Stimulated activated CD4-positive, alpha-beta T cell treated with anti-CD3 and anti-CD28 coated beads, TNF-alpha, amount 100 ng/mL, for 1 hour (primary cell): ENCODE measurements around the gene FAM210A.

ENCODE experiments used
- DNase-seq, 3 donors: peaks; one replicate each; pipeline ENCODE4 v3.0.0-alpha.2; 2020; ENCODE audit warnings: low read depth in 3 of 3, low spot score in 1 of 3

FAM210A gene

DNA sequence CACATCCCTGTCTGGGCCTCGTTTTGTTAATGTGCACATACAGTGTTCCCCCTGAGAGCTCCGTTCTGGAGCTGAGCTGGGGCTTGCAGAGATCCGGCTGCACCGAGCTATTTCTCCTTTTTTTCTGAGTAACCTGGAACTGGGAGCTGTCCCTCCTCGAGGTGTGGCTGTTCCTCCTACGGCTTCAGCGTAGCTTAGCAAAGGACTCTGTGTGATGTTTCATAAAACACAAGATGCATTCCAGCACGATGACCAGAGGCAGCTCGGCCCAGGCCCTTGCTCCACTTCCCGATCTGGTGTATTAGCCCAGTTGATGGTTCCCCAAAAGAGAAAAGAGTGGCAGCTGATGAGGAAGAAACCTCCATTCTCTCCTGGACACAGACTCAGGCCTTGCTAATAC is 103.0 kb downstream of the FAM210A start:
- DNase-seq = no peak

GRCh38 chr18:13622751-13623150 is 103.6 kb downstream of the FAM210A start:
- no peak for DNase-seq

DNA sequence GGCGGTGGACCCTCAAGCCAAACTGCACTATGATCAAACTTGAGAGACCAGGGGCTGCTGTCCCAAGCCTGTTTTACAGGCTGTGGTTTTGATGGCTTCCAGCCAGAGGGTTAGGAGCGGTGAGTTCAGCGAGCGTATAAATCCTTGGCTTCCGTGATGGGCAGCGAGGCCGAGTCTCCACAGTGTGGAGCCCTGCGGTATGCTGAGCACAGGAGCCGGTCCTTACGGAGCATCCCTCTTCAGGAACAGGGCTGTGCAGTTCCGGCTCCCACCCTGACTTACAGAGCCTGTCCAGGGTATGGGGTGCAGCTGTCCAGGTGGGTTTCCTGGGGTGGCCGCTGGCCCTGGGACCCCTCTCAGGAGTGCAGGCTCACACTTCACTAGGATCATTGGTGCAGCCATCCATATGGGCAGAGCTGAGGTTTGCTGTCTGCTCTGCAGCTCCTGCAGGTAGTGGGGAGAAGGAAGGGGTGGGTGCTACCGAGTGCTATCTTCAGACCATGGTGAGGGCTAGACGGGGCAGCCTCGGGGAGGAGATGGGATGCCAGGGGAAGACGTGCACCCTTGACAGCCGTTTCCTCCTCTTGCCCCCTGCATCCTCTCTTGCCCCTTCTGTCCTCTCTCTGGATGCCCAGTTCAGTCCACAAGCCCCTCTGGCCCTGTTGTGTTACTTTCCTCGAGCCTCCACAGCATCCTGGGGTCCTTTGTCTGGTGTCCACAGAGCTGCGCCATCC is 104.3 kb downstream of the FAM210A start:
- DNase-seq = no peak

DNA sequence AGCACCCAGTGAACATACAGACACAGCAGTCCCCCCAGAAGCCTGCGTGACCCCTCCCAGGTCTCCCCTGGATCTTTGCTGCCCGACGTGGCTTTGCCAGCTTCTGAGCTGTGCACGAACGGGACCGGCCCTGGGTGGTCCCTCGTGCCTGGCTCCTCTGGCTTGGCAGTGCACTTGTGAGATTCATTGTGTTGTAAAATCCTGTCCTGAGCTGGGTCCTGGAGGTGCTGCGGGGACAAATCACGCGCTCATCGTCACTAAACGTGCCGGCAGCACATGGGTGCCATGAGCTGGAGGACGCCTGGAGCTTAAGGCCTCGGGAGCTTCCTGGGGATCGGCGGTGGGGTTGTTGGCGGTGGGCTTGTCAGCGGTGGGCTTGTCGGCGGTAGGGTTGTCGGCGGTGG is 104.9 kb downstream of the FAM210A start:
- DNase-seq = no peak

DNA sequence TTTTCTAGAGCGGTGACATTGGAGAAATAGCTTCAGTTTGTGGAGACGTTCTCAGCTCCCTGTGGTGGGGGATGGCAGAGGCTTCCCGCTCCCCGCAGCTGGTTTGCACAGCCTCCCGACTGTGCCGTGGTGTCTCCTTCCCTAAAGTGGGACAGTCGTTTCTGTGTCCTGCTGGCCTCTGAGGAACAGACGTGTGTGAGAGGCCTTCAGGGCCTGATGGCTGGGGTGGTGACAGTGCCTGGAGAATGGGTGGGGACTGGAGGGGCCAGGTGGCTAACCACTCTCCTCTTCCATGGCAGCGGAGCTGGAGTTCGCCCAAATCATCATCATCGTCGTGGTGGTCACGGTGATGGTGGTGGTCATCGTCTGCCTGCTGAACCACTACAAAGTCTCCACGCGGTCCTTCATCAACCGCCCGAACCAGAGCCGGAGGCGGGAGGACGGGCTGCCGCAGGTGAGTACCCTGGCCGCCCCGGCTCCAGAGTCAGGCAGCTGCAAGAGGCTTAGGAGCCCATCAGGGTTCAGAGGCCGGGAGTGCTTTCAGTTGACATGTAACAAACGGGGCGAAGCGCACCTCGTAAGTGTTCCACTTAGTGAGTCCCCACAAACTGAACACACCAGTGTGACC is 105.4 kb downstream of the FAM210A start:
- no peak for DNase-seq

DNA sequence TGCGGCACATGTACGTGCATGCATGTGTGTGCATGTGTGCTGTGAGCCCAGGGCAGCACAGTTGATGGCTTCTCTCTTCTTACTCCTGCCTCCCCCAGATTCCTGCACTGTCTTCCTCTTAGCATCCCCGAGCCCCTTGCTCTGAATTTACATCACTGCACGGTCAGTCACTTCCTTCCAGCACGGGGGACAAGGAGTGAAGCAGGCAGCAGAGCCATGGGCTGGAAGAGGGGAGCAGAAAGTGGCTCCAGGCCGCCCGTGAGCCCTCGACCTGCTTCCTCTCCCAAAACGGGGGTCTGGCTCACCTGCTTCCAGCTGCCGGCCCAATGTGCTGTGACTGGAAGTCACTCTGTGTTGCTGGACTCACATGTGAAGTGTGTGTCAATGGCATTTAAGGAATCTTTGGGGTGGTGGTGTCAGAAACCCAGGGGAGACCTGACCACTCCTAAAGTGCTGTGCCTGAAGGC is 106.1 kb downstream of the FAM210A start:
- no peak for DNase-seq

GRCh38 chr18:13619505-13620205 is 106.7 kb downstream of the FAM210A start:
- no peak for DNase-seq

DNA sequence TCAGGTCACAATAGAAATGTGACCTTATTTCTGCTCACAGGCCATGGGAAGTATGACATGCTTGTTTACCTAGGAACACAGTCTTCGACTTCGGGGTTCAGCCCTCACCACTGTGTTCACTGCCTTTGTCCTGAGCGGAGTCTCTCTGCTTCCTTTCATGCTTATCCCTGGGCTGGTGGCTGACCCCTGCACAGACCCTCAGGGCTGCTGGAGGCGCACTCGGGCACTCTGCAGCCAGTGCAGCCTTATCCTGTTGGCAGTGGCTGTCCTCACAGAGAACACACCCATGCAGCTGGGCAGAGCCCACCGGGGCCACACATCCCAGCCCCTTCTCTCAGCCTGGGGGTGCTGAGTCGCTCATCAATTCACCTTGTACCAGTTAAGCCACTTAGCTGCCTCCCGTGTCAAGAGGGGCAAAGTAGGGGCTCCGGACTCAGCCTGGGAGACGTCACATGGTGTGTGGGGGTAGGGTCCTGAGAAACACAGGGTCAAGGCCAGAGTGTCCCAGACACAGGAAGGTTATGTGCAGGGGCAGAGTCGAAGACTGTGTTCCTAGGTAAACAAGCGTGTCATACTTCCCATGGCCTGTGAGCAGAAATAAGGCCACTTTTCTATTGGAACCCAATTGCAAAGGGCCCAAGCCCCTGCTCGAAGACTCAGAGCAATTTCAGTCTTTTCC is 107.5 kb downstream of the FAM210A start:
- no peak for DNase-seq

DNA sequence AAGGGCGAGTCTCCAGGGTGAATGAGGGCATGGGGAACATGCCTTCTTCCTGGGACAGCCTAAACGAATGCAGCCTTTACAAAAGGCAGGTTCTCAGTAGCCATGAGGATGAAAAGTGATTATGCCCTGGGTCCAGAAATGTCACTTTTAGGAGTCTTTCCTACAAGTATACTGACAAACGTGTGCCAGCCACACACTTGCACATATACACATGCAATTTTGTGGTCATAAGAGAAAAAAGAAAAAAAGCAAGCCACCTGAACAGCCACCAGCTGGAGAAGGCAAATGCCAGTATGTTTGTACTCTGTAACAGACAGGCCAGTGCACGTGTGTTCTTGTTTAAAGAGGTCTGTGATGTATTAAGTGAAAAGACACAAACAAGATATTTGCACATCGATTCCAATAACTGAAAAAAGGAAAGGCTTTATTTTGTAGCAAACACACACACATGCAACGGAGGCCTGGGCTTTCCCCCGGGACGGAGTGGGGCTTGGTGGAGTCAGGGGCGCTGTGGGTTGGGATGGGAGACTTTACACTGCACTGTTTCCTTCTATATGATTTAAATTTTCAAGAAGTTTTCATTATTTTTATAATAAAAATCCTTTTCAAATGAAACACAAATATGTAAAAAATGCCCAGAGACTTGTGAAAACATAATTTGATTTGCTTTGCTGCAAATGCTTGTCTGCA is 108.4 kb downstream of the FAM210A start:
- no peak for DNase-seq

DNA sequence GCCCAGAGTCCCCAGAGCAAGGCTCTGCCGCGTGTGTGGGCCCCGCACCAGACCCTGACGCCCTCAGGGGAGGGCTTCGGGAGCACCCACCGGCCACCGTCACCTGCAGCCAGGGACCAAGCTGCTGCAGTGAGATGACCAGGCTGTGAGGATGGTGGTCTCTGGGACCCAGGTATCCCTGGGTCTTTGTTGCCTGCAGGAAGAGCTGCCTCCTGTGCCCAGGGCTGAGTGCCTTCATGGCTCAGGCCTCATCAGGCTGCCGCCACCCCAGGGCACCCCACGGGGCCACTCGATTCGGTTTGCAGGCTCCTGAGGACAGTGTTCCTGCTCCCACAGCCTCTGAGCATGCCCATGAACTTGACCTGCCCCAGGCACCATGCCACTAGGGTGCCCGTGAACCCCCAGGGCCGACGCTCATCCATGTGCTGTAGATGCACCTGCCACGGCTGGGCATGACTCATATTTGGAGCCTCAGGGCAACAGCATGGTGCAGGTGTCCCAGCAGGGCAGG is 109.8 kb downstream of the FAM210A start:
- no peak for DNase-seq

GRCh38 chr18:13616041-13616440 is 110.3 kb downstream of the FAM210A start:
- no peak for DNase-seq

DNA sequence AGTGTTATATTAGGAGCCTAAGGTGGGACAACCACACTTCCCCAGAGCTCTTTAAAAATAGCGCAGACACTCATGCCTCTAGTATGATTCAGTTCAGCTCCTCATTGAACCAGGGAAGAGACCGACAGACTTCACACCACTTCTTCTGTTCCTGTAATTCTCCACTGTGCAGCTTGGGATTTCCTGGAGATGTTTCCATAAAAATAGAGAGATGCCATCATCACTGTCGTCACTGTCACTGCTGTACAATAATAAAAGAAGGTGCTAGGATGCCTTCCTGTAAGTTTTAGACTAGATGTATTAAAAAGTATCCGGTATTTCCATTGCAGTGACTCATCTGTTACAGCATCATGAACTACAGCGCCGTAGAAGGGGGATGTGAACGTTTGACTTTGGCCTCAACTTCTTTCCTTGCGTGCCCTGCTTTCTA is 110.9 kb downstream of the FAM210A start:
- DNase-seq = no peak

DNA sequence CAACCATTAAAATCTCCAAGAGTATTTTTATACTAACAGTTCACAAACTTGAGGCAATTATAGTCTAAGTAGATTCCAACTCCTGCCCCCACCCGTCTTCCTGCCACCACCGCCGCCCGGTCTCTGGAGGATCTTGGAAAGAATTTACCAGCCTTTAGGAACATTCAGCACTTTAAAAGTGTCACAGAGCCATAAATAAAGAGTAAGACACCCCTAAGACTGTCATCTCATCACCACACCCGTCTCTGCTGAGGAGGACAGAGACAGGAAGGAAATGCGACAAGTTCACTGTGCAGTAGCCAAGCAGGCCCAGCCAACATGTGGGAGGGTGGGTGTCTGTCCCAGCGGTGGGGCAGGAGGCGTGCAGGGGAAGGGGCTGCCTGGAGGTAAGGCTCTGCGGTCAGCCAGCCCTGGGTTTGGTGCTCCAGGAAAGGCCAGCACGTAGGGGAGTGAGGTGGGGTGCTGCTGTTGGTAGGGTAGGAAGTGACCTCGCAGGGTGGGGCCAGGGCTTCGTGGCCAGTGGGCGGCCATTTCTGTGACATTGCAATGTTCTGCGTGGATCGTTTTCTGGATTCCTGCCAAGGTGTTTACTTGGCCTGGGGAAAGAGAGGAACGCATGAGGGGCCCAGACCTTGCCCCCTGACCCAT is 111.6 kb downstream of the FAM210A start:
- no peak for DNase-seq

DNA sequence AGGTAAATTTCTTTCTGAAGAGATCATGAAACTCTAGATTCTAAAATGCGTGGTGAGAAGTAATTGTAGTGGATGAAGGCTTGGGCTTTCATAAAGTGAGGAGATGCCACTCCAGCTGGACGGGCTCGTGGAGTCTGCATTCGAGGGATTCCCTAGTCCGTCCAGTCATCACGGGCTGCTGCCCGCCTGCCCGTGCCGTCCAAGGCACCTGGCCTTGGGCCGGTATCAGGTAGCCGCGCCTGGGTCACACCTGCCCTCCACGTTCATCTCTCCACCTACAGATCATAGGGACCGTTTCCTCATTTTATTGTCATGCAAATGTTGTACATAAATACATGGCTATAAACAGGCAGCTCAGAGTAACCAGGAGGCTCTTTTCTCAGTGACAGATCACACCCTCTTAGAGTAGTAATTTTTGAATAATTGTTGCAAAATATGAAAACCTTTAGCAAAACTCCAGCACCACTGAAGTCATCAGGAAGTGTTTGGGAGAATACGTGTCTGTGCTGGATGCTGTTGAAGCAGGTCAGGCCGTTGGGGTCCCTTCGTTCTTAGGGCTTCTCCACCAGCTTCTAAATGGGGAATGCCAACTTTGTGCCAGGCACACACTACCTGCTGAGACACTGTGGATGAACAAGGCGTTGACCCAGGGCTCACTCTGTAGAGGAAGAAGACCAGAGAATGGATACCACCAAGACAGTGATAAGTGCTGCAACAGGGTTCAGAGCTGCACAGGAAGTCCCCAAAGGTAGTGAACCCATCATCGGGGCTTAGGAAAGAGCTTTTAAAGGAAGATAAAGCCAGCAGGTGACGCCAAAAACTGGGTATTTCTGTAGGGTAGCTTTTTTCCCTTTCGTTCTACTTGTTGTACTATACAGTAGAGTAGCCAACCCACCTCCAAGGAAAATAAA is 112.5 kb downstream of the FAM210A start:
- DNase-seq = no peak
